Bladder microvascular endothelial cell (primary cell): Measurements from ENCODE around the gene DPCD. TPM values are rescaled to one million over a fixed set of nuclear protein-coding genes. Genes with fewer than 3 reads are reported as not detected.

Experiments used
- total RNA-seq: library from RNA; depleted of rRNA; stranded (reverse); fragments of >200 nt; gene quantifications from 2 replicates; pipeline ENCODE4 v1.2.3, GENCODE V29; 2014

The DPCD gene
- 25.3 and 28.7 TPM in 2 replicates for total RNA-seq

DNA sequence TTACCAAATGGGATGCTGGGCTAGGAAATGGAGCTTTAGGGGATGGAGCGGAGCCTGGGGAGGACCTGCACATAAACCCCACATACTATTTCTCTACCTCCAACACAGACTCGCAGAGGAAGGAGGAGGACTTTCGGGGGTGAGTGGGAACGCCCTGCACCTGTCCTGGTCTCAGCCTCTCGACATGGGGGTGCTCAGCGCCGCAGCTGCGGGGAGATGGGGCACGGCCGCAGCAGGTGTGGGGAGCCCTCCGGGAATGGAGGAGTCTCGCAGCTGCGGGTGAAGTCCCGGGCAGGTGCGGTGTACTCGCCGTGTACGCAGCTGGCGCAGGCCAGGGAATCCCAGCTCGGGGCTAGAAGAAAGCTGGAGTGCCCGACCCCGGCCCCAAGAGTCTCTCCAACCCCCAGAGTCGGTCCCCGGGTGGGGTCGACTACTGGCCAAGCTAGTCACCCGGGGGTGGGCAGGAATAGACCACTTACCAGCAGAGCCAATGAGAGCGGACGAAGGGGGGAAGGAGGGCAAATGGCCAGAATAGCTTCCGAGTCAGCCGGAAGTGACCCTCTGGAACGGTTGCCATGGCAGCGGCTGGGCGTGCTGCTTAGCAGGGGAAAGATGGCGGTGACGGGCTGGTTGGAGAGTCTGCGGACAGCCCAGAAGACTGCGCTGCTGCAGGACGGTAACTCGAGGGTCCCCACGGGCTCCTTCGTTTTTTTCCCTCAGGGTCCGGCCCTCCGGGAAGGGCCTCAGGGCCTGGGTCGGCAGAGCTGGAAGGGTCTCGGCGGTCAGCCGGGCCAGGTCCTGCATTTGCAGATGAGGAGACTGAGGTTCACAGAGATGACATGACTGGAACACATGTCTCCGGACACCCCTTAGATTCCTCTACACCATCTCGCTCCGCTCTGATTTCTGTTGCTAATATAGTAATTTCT, at the start of gene DPCD, which contains the start of gene POLL:
Gene DPCD, plus strand, starts transcription at position 597 of the 929 bp plus-strand sequence. Its CDS starts 16 bp downstream, at position 613.
Gene POLL, minus strand, starts transcription at position 533 of the 929 bp plus-strand sequence. CDS start 897 bp downstream, outside the sequence.

Other genes with a start within 250 kb of the DPCD start
- gene BTRC, start 234.2 kb upstream of the DPCD start, total RNA-seq, result 6.0 and 15.2 TPM in 2 replicates
- 6.6 and 8.0 TPM in 2 replicates for gene POLL, start 64 bp upstream of the DPCD start, total RNA-seq
- gene FBXW4, start 106.8 kb downstream of the DPCD start, total RNA-seq, result 24.1 and 33.2 TPM in 2 replicates
- not detected in 2 replicates for gene FGF8, start 187.8 kb downstream of the DPCD start, total RNA-seq
- gene NPM3, start 195.1 kb downstream of the DPCD start, total RNA-seq, result 82.2 and 88.2 TPM in 2 replicates
- gene OGA, start 230.1 kb downstream of the DPCD start, total RNA-seq, result 65.4 and 112 TPM in 2 replicates